PC-3 (cell line): ENCODE data around the gene MEPE. TPM values are rescaled to one million over a fixed set of nuclear protein-coding genes. Genes with fewer than 3 reads are reported as not detected.

ENCODE experiments used
- ATAC-seq: fragments of 200-7000 bp; cut with Tn5 transposase; 2 replicates; pipeline ENCODE4 v1.9.1; 2020; ENCODE audit warnings: mild to moderate bottlenecking, moderate library complexity
- BruUV-seq: library from RNA; stranded (reverse); fragments of 400-500 nt; replicated peaks from 2 replicates; lab custom pipeline; 2021; lab: Mats Ljungman, UMichigan
- CTCF ChIA-PET: fragments of 300-600 bp; sonication (Branson Sonifier 250); formaldehyde crosslinking; loops from one replicate; lab custom pipeline; 2022; ENCODE audit warnings: antibody characterized with exemption; lab: Charles Lee
- POLR2A ChIA-PET: fragments of 300-600 bp; sonication (Branson Sonifier 250); formaldehyde crosslinking; loops from one replicate; lab custom pipeline; 2022; ENCODE audit warnings: antibody characterized with exemption; ENCODE audit not compliant: unreplicated experiment; lab: Charles Lee
- DNase-seq: peaks from one replicate; pipeline ENCODE4 v3.0.0-alpha.2; 2015
- H2AFZ ChIP-seq: fragments of 300-600 bp; sonication (generic); 2 replicates; pipeline ENCODE4 v1.6.0; 2016; ENCODE audit warnings: antibody characterized with exemption, low read length
- H3F3A ChIP-seq: fragments of 300-600 bp; sonication (generic); one replicate; pipeline ENCODE4 v1.6.0; 2017; ENCODE audit warnings: antibody characterized with exemption, low read length, control low read depth, mild to moderate bottlenecking; ENCODE audit not compliant: unreplicated experiment
- H3K27ac ChIP-seq: fragments of 300-600 bp; sonication (generic); 2 replicates; pipeline ENCODE4 v1.5.1; 2016; ENCODE audit warnings: mild to moderate bottlenecking, low read length
- H3K27me3 ChIP-seq: fragments of 300-600 bp; sonication (generic); 2 replicates; pipeline ENCODE4 v1.6.1; 2016; ENCODE audit warnings: low read length, mixed read lengths
- H3K36me3 ChIP-seq: fragments of 300-600 bp; sonication (generic); 2 replicates; pipeline ENCODE4 v1.6.1; 2016; ENCODE audit warnings: low read depth, mixed run types, low read length, mixed read lengths
- H3K4me1 ChIP-seq: fragments of 300-600 bp; sonication (generic); 2 replicates; pipeline ENCODE4 v1.5.1; 2016; ENCODE audit warnings: low read length; ENCODE audit not compliant: insufficient read depth
- H3K4me2 ChIP-seq: fragments of 300-600 bp; sonication (generic); 2 replicates; pipeline ENCODE4 v1.6.0; 2016; ENCODE audit warnings: low read length
- H3K4me3 ChIP-seq: fragments of 300-600 bp; sonication (generic); 2 replicates; pipeline ENCODE4 v1.5.1; 2016; ENCODE audit warnings: mild to moderate bottlenecking, low read length, mixed read lengths
- H3K79me2 ChIP-seq: fragments of 300-600 bp; sonication (generic); 2 replicates; pipeline ENCODE4 v1.6.1; 2017; ENCODE audit warnings: low read length, mixed read lengths
- H3K9ac ChIP-seq: fragments of 300-600 bp; sonication (generic); 2 replicates; pipeline ENCODE4 v1.6.0; 2016; ENCODE audit warnings: mild to moderate bottlenecking, low read length
- H3K9me2 ChIP-seq: fragments of 300-600 bp; sonication (generic); replicated peaks from 2 replicates; pipeline ENCODE4 v1.6.1; 2016; ENCODE audit warnings: mixed run types, low read length, mixed read lengths
- H3K9me3 ChIP-seq: fragments of 300-600 bp; sonication (generic); 2 replicates; pipeline ENCODE4 v1.6.1; 2016; ENCODE audit warnings: low read length, mixed read lengths
- H4K20me1 ChIP-seq: fragments of 300-600 bp; sonication (generic); 2 replicates; pipeline ENCODE4 v1.6.1; 2016; ENCODE audit warnings: low read length, mixed read lengths
- EZH2 ChIP-seq: fragments of 300-600 bp; sonication (generic); IDR thresholded peaks from one replicate; pipeline ENCODE4 v1.6.1; 2017; ENCODE audit warnings: antibody characterized with exemption, mild to moderate bottlenecking, low read length; ENCODE audit not compliant: unreplicated experiment
- EZH2phosphoT487 ChIP-seq: fragments of 300-600 bp; sonication (generic); IDR thresholded peaks from 2 replicates; pipeline ENCODE4 v1.6.1; 2018; ENCODE audit warnings: mild to moderate bottlenecking, antibody characterized with exemption, low read length, borderline replicate concordance
- intact Hi-C: fragments of 100-400 bp; cut with micrococcal nuclease; formaldehyde crosslinking; loops from 2 replicates; pipeline ENCODE4 v1.9.0; 2023
- total RNA-seq: library from RNA; depleted of rRNA; stranded (reverse); fragments of >200 nt; gene quantifications from 2 replicates; pipeline ENCODE4 v1.2.3, GENCODE V29; 2014
- TF ChIP-seq, protein P1 (sequence below): fragments of 300-600 bp; sonication (generic); conservative IDR thresholded peaks from 2 replicates; pipeline ENCODE4 v1.5.1; 2017; ENCODE audit warnings: antibody characterized with exemption, low read depth, mild to moderate bottlenecking, low read length

The MEPE gene
- total RNA-seq, 1 experiment from 2014 or later = not detected

DNA sequence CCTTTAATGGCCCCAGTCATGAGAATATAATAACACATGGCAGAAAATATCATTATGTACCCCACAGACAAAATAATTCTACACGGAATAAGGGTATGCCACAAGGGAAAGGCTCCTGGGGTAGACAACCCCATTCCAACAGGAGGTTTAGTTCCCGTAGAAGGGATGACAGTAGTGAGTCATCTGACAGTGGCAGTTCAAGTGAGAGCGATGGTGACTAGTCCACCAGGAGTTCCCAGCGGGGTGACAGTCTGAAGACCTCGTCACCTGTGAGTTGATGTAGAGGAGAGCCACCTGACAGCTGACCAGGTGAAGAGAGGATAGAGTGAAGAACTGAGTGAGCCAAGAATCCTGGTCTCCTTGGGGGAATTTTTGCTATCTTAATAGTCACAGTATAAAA lies 13.5 kb downstream of the MEPE start:
- no peak overlapping the region for H2AFZ ChIP-seq
- ATAC-seq (no peak), DNase-seq (no peak)
- BruUV-seq = no TSS peak
- H3K9me2 ChIP-seq = no peaks in the 10 kb centered on the region
- peaks cover 18% of the 10 kb centered on the region for H3K4me1 ChIP-seq
- no peak overlapping the region for H3K27ac ChIP-seq
- H4K20me1 ChIP-seq = no peaks in the 10 kb centered on the region
- H3K36me3 ChIP-seq = no peaks in the 10 kb centered on the region
- no peaks in the 10 kb centered on the region for H3F3A ChIP-seq
- no peaks in the 10 kb centered on the region for H3K27me3 ChIP-seq
- no peak for TF ChIP-seq EZH2phosphoT487
- no peak for TF ChIP-seq EZH2
- POLR2A ChIA-PET = no interaction called here
- no peak overlapping the region for H3K4me3 ChIP-seq
- no peak overlapping the region for H3K9ac ChIP-seq
- intact Hi-C loops = no loop called here
- CTCF ChIA-PET = interaction anchor here (0.6 kb wide), 1 partner anchor 130 kb away, joined by 3 read pairs; no protein-coding TSS in a partner anchor
- H3K9me3 ChIP-seq = no peaks in the 10 kb centered on the region
- H3K79me2 ChIP-seq = no peaks in the 10 kb centered on the region
- no peak overlapping the region for H3K4me2 ChIP-seq

DNA sequence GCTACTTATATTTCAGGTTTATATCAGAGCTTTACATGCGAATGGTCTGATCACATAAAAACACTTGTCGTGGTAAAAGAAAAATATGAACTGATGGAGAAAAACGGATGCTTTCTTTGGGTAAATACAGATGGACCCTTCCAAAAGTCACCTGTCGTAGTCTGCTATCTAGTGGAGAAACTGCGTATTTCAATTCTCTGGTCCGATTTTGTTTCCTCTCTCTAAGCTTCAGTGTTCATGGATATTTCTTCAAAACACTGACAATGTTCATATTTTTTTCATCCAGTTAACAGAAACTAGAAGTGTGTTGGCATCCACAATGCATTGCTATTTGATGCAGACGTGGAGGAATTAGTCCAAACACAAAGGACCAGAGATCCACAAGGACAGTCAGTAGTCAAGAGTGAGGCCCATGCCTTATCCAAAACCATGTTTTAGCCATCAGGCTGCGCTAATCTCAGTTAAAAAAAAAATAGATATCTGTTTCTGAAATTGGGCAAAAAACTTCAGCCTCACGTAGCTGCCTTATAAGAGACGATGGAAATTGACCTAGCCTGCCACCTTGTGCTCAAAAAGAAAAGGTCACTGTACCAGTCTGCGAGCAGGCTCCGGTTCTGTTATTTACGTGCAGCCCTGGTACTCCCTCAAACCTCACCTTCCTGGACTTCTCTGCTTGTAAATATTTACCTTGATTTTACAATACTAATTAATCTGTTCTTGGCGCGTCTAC lies 16.0 kb downstream of the MEPE start:
- BruUV-seq = no TSS peak
- peak; percentile 90 for ATAC-seq
- Histone ChIP-seq H3K36me3 (no peaks in the 10 kb centered on the region), H3K79me2 (no peaks in the 10 kb centered on the region), H3K4me1 (peaks cover 12% of the 10 kb centered on the region), H3K9me2 (no peaks in the 10 kb centered on the region), H3K4me3 (peak overlapping the region; percentile 62), H3K27me3 (no peaks in the 10 kb centered on the region), H3K9ac (no peak overlapping the region), H3K4me2 (peak overlapping the region; percentile 89), H3K9me3 (no peaks in the 10 kb centered on the region), H2AFZ (peak overlapping the region; percentile 84), H3F3A (no peaks in the 10 kb centered on the region), H4K20me1 (no peaks in the 10 kb centered on the region), H3K27ac (no peak overlapping the region)
- CTCF ChIA-PET = interaction anchor here (0.6 to 1.3 kb wide), 5 partner anchors 125 to 304 kb away, joined by 3 to 9 read pairs (median 4); no protein-coding TSS in a partner anchor
- POLR2A ChIA-PET = no interaction called here
- TF ChIP-seq, protein P1, sequence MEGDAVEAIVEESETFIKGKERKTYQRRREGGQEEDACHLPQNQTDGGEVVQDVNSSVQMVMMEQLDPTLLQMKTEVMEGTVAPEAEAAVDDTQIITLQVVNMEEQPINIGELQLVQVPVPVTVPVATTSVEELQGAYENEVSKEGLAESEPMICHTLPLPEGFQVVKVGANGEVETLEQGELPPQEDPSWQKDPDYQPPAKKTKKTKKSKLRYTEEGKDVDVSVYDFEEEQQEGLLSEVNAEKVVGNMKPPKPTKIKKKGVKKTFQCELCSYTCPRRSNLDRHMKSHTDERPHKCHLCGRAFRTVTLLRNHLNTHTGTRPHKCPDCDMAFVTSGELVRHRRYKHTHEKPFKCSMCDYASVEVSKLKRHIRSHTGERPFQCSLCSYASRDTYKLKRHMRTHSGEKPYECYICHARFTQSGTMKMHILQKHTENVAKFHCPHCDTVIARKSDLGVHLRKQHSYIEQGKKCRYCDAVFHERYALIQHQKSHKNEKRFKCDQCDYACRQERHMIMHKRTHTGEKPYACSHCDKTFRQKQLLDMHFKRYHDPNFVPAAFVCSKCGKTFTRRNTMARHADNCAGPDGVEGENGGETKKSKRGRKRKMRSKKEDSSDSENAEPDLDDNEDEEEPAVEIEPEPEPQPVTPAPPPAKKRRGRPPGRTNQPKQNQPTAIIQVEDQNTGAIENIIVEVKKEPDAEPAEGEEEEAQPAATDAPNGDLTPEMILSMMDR = peak; percentile 66; the same call in 1 of the 2 replicates
- TF ChIP-seq EZH2phosphoT487 (no peak), EZH2 (no peak)
- intact Hi-C loops = loop anchor here (1.0 kb wide), 1 partner anchor 169 kb away; no protein-coding TSS in a partner anchor
- peak; percentile 55 for DNase-seq

DNA sequence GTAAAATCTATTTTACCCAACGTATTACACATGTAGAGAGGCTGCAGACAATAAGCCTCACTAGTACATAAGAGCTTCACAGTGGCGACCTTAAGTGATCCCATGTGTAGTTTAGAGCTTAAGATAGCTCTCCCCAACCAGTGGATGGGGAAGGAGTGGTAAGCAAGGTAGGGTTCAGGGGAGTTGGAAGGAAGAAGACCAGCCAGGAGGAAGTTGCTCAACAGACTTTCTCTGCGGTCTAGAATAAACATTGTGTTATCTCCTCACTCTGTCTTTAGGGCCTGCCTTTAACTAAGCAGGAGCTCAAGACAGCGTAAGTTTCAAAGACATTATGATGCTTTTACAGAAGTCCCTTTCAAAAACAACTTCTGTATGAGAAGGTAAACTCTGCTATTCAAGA lies 16.8 kb downstream of the MEPE start:
- no peaks in the 10 kb centered on the region for H3K9me3 ChIP-seq
- H3K27ac ChIP-seq = no peak overlapping the region
- H3K9me2 ChIP-seq = no peaks in the 10 kb centered on the region
- H2AFZ ChIP-seq = no peak overlapping the region
- DNase-seq (no peak), ATAC-seq (no peak)
- TF ChIP-seq, protein P1 = no peak
- TF ChIP-seq EZH2phosphoT487 (no peak), EZH2 (no peak)
- no peaks in the 10 kb centered on the region for H3K27me3 ChIP-seq
- no TSS peak for BruUV-seq
- ChIA-PET POLR2A (no interaction called here), CTCF (interaction anchor here (0.6 to 1.3 kb wide), 4 partner anchors 124 to 305 kb away, joined by 3 to 9 read pairs (median 4); no protein-coding TSS in a partner anchor)
- H3F3A ChIP-seq = no peaks in the 10 kb centered on the region
- H3K36me3 ChIP-seq = no peaks in the 10 kb centered on the region
- H3K4me2 ChIP-seq = no peak overlapping the region
- peaks cover 4% of the 10 kb centered on the region; the same call in 1 of the 2 replicates for H3K4me1 ChIP-seq
- intact Hi-C loops = loop anchor here (1.0 to 5.0 kb wide), 3 partner anchors 138 to 668 kb away; no protein-coding TSS in a partner anchor
- H3K4me3 ChIP-seq = no peak overlapping the region
- no peaks in the 10 kb centered on the region for H4K20me1 ChIP-seq
- no peaks in the 10 kb centered on the region for H3K79me2 ChIP-seq
- H3K9ac ChIP-seq = no peak overlapping the region
